GM19238 (cell line): ENCODE data around the gene SHC2.
"Not testable (repeated sequence)": the region's sequence is repeated elsewhere in the genome, so short reads cannot be mapped to it uniquely, and the experiment has no call there.

Experiments used
- DNase-seq: peaks from one replicate; pipeline ENCODE4 v3.0.0; 2011; ENCODE audit warnings: low spot score; ENCODE audit not compliant: insufficient read length

The SHC2 gene

DNA sequence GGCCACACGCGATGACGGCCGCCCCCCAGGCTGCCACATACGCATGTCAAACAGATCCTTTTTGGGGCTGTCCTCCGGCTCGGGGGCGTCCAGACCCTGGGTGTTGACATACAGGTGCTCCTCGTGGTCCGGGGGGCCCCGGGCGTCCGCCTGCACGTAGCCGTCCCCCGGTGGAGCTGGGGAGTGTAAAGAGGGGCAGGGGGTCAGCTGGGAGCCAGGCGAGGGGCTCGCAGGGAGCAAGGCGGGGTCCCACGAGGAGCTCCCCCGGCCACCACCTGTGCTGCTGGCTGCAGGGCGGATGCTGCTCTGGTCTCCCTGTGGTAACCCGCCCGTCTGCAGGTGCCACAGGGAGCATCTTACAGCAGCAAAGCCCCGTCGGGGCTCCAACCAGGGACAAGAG is 35.8 kb downstream of the SHC2 start:
- no peak for DNase-seq

DNA sequence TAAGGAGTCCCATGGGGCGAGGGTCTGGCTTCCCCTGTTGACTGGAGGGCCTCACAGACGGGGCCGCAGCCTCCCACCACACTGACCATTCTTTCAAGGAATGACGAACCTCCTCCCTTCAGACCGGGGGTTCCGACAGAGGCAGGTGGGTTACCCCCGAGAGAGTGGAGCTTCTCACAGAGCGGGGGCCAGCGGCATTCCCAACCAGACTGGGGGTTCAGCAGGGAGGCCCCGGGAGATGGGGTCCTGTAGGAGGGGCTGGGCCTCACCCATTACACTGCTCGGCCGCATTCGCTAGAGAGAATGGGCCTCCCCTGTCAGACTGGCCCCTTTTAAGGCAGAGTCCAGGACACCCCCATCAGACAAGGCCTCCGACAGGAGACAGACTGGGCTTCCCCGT is 36.3 kb downstream of the SHC2 start:
- no peak for DNase-seq

DNA sequence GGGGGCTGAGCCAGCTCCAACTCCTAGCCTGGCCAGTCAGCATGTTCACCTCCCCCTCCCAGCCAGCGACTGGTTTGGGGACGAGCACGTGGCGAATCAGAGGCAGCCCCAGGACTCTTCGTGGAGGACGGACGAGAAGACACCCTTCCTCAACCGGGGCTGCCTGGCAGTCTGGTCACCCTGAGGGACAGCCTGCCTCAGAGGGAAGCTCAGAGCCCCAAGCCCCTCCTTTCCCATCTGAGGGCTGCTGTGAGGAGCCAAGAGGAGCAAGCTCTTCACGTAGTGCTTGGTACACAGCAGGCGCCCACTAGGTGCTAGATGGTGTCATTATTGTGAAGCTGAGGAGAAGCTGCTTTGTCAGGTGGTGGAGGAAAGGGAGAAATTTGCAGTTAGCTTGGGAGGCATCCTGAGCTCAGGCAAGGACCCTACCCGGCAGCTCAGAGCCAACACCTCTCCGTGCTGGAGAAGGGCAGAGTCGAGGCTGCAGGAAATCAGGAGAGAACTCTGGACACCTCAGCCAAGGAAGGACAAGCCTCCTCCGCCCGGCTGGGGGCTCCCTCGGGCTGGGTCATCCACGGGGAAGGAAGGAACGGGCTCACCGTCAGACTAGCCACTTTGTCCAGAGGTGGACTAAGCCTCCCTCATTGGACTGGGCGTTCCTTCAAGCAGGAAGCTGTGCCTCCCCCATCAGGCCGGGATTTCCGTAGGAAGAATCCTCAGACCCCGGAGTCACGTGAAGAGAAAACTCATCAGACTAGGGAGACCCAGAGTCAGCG is 37.0 kb downstream of the SHC2 start:
- no peak for DNase-seq

DNA sequence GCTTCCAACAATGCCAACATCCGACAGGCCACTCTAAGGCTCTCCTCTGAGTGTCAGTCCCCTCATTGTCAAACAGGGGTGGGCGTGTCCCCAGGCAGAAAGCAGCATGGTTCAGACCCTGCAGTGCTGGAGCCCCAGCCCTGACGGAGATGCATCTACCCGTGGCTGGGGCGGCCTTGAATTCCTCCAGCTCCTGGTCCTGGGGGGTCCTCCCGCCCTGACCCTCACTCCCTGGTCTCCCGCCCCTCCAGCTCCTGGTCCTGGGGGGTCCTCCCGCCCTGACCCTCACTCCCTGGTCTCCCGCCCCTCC is 38.0 kb downstream of the SHC2 start:
- not testable (repeated sequence) for DNase-seq

DNA sequence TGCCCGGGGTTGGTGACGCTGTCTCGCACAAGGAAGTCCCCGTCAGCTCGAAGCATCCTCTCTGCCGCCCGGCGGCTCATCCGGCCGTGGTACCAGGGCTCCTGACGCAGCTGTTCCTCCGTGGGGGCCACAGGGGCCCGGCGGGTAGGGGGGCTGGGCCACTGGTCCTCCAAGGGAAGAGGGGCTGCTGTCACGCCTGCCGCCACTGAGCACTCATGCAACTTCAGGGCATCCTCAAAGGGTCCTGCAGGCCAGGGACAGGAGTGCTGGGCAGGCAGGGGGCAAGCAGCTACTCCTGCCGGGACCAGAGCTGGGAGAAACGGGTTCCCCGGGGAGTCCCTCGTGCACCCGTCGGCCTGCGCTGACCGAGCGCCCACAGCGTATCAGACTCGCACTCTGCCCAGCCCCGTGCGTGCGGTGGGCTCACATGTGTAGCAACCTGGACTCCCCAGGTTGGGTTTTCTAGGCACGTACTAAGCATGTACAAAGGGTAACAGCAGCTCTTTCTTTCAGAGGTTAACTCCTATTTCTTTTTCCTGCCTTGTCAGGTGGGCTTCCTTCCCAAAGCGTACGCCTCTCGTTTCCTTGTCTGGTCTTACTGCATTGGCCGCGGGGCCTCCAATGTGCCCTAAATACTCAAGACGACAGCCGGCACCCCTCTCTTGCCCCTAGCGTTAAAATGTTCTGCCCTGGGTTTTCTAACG is 38.5 kb downstream of the SHC2 start:
- DNase-seq, result no peak

DNA sequence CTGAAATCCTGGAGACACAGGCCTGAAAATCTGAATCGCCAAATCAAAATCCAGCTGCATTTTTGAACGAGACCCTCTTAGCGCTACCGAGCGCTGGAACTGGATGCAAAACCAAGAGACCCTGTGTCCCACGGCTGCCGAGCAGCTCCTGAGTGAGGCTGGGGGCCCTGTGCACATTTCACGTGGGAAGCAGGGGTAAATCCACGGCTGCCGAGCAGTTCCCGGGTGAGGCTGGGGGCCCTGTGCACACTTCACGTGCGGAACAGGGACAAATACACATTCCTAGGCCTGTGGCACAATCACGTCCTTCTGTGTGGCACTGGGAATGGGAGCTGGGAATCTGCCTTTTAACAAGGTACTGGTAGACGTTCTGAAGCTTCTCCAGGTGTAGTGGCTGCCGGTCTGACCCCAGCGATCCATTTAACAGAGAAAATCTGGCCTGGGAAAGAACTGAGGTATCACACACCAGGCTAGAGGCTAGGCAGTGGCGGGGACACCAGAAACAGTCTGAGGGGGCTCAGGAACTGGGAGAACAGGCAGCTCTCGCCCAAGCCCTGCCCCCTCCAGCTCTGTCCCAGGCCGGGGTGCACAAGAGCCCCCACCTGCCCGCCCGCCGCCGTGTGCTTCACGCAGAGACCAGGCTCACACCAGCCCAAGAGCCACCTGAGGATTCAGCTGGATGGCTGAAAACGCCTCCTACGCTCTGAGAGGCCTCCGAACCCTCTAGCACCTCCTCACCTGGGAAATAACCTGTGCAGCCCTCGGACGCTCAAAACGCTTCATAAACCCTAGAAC is 40.9 kb downstream of the SHC2 start:
- no peak for DNase-seq

DNA sequence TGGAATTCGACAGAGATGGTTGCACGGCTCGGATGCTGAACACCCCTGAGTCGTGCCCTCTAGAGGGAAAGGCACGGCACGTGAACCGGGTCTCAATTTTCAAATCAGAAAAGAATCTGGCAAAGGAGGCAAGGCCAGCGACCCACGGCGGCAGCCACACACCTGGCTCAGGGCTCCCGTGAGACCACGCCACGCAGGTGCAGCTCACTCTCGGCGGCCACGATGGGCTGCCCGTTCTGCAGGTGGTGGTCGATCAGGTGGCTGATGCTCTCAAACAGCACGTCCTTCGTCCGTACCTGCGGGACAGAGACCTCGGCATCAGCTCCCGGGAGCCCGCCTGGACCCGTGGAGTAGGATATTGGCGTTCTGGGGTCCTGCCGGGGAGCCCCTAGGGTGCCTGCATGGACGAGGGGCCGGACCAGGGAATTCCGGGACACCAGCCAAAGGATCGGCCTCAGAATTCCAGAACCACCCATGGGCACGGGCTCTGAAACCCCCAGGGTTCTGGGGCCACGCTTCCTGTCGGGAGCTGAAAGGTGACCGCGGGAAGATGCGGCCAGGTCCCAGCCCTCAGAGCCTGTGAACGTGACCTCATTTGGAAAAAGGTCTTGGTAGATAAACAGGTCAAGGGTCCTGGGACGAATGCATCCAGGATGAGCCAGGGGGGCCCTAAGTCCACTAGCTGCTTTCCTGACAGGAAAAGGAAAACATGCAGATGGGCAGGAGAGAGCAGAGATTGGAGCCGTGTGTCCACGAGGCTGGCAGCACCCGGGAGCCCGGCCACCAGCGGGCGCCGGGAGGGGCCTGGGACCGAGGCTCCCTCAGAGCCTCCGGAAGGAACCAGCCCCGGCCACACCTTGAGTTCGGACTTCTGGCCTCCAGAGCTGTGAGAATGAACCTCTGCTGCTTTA is 41.8 kb downstream of the SHC2 start:
- DNase-seq, result no peak

DNA sequence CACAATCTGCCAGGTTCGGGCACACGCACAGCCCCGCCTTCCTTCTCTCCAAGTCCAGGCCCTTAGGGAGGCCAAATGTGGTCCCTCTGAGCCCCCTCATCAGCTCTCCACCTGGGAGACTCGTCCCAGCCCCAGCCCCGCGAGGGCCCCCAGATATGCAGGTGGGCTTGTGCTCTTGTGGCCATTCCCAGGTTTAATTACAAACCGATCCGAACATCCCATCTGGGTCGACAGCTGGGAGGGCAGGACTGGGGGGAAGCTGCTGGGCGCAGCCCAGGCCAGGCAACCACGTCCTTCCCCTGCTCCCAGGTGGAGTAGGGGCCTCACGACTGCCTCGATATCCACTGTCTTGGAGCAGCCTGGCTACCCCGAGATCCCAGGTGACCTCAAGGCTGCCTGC is 44.4 kb downstream of the SHC2 start:
- DNase-seq, result no peak

DNA sequence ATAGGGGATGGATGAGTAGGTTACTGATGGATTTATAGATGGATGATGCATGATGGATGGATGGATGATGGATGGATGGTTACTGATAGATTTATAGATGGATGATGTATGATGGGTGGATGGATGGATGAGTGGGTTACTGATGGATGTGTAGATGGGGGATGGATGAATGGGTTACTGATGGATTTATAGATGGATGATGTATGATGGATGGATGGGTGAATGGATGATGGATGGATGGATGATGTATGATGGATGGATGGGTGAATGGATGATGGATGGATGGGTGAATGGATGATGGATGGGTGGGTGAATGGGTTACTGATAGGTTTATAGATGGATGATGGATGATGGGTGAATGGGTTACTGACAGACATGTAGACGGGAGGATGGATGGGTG is 45.5 kb downstream of the SHC2 start:
- no peak for DNase-seq

DNA sequence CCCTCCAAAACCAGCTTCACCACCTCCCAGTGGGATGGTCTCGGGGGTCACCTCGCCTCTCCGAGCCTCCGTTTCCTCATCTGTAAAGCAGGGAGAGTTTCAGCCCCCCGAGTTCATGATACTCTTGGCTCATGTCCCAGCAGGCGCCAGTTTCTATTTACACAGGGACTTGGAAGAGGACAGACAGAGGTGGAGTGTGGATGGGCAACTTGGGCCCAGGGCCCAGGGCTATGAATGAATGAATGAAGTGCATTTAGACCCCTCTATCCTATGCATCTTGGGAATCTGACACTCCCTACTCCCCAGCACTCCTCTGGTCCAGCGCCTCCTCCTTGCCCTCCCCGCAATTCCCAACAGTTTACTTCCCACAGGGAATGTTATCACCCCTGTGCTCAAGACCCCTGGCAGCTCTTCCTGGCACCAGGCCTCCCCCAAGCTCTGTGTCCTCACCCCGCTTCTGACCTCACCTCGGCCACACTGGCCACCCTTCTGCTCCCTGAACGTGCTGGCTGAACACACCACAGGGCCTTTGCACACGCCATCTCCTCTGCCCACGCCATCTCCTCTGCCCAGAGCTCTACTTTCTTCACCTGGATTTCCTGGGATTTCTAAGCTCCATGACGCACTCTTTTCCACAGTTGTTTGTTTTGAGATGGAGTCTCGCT is 46.9 kb downstream of the SHC2 start:
- DNase-seq, result no peak

DNA sequence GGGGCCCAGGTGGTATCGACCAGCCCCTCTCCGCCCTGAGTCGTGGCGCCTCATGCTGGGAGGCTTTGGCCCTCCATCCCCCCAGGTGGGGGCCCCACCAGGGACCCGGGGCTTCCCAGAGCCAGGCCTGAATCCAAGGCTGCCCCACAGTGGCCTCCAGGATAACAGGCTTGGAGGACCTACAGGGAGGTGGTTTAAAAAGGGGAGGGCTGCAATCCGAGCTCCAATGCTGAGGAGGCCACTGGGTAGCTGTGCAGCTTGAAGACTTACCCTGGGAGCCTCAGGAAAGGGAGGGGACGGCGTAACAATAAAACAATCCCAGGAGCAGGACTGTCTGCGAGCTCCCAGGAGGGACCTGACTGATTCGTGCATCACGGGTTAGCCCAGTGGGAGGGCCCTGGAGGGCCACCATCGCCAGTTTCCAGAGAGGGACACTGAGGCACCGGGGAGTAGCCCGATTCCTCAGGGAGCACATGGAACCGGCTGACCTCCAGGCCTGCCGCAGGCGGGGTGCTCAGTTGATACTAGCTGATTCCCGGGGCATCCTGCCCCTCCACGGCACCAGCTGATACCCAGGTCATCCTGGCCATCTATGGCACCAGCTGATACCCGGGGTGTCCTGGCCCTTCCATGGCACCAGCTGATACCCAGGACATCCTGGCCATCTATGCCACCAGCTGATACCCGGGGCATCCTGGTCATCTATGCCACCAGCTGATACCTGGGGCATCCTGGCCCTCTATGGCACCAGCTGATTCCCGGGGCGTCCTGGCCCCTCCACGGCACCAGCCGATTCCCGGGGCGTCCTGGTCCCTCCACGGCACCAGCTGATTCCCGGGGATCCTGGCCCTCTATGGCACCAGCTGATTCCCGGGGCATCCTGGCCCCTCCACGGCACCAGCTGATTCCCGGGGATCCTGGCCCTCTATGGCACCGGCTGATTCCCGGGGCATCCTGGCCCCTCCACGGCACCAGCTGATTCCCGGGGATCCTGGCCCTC is 48.2 kb downstream of the SHC2 start:
- no peak for DNase-seq

DNA sequence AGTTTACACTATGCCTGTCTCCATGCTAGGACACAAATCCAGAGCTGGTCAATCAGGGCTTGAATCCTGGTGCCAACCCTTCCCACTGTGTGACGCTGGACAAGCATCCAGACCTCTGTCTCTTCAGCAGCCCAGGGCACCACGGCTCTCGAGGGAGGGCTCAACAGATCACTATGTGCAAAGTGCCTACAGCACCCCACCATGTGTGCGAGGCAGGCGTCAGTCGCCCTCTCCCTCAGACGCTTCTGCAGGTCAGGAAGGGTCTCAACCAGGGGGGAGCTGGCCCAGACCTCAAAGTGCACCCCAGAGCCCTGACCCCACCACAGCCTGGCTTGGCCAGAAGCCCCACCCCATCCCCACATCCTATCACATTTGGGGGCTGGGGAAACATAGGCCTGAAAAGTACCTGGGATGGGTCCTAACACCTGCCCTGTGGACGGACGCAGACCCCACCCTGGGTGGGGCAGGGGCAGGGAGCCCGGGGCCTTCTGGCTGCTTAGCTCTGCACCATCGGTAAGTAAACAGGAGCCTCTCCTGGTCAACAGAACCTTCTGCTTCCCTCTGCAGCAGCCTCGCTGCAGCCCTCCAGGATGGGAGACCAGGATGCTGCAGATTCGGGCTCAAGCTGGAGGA is 49.0 kb downstream of the SHC2 start:
- DNase-seq, result no peak

DNA sequence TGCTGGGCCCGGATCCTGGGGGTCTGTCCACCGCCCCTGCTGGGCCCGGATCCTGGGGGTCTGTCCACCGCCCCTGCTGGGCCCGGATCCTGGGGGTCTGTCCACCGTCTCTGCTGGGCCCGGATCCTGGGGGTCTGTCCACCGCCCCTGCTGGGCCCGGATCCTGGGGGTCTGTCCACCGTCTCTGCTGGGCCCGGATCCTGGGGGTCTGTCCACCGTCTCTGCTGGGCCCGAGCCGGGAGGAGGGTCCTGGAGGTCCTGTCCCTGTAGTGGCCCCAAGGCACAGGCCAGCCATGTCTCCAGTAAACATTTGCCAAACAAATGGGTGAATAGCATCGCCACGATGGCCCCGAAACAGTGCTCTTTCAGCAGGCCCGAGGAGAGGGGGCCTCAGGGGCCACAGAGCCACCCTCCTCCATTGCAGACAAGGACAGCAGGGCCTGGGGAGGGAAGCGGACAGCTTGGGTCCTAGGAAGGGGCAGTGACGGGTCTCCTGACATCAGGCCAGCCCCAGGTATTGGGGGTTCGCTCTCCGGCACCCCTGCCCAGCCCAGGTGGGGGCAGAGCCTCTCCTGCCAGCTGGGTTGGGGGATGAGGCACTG is 49.6 kb downstream of the SHC2 start:
- DNase-seq, result not testable (repeated sequence)

DNA sequence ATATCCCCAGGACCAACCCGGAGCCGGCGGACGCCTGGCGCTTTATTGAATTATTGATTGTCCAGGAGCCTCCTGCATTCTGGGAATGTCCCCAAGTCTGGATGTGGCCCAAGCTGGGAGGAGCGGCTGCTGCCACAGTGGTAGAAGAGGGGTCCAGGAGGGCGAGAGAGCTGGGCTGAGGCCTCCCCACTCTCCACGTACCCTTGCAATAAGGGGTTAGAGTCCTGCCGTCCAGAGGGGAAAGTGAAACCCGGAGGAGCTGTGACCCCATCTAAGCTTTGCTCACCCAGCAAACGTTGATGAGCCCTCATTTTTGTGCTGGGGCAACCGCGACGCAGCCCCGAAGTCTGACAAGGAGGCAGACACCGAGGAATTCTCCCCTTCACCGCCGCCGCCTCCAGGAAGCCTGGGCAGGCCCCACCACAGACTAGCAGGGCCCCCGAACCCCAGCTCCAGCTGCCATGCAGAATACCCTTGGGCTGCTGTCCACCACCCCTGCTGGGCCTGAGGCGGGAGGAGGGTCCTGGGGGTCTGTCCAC is 50.5 kb downstream of the SHC2 start:
- DNase-seq, result no peak

DNA sequence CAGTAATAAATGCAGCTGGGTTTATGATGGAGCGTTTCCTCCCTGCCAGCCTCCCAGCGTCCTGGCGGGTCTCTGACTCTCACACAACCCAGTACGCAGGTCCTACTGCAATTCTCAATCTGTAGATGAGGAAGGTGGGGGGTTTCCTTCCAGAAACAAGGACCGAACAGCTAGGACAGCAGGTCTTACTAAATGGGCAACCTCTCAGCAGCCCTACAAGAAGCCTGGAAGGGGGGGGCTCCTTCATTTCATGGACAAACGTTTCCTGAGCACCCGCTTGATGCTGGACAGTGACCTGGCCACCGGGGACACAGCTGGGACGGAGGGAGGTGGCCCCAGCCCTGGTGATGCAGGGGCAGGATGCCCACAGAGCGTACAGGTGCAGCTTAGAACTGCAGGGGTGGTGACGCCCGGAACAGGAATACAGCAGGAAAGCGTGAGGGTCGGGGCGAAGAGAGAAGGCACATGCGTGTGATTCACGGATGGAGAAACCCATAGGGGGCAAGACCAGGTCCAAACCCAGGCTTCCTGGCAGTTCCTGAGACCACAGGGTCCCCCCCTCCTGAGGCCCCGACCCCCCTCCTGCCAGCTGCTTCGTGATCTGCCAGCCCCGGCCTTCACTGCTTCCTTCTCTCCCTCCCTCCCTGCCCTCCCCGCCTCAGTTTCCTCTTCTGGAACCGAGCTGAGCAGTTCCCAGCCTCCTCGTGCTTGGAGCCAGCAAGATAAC is 51.2 kb downstream of the SHC2 start:
- no peak for DNase-seq

DNA sequence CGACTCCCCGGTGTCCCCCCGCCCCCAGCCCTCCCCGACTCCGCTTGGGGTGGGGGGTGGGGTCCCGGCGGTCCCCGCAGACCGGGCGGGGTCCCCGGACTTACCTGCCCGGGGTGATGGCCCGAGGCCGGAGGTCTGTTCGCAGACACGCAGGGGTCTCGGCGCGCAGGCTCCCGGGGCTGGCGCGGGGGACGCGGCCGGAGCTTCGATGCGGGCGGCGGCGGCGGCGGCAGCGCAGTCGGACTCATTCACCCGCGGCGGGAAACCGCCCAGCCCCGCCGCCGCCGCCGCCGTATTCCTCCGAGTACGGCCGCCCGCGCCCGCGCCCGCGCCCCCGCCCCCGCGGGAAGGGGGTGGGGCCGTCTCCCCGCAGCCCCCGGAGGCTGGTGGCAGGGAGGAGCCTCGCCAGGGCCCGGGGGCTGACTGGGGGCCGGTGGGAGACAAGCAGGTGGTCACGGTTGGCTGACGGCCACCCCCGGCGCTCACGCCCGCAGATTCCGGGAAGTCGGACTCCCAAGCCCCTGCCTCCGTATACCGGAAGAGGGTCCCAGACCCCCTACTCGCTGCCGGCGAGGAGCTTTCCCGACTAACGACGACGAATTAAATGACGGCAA is 51.8 kb downstream of the SHC2 start, which contains the start of gene C2CD4C:
Gene C2CD4C, minus strand, starts transcription at position 246 of the 614 bp plus-strand sequence. CDS start 786 bp downstream, outside the sequence.
- no peak for DNase-seq

DNA sequence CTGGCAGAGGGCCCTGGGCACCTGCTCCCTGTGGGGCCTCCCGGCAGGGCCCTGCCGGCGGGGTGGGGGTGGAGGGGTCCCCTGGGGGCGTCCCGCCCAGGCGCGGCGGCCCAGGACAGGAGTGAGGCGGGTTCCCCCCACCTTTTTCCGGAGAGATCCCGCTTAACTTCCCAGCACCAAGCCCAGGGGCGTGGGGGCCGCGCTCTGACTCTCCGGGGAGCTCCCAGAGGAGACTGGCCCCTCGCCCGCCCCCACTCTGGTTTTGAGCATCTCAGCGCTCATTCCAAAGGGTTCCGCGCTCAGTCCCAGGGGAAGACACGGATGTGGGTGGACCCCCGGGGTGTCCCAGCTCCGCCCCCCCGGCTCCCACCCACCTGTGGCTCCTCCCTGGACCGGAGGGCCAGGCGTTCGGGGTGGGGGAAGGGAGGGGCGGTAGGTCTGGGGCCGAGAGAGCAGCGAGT is 52.4 kb downstream of the SHC2 start:
- no peak for DNase-seq
